Liver (tissue), 3 donors: Measurements from ENCODE around the gene STK39.

Experiments
- EGR1 ChIP-seq, 2 donors: IDR thresholded peaks; 2 replicates each; pipeline ENCODE4 v1.6.1; 2016 to 2018; ENCODE audit warnings: antibody characterized with exemption in 2 of 2, low read depth in 2 of 2
- GABPA ChIP-seq, 2 donors: IDR thresholded peaks in 1 of 2; conservative IDR thresholded peaks in 1 of 2; 2 replicates each; pipeline ENCODE4 v1.6.1; 2016; ENCODE audit warnings: antibody characterized with exemption in 2 of 2, mild to moderate bottlenecking in 1 of 2, moderate library complexity in 1 of 2
- JUND ChIP-seq, 2 donors: IDR thresholded peaks; 2 replicates each; pipeline ENCODE4 v1.6.1; 2016; ENCODE audit warnings: antibody characterized with exemption in 2 of 2
- NR2F2 ChIP-seq: IDR thresholded peaks from 2 replicates; pipeline ENCODE4 v1.6.1; 2016; ENCODE audit warnings: antibody characterized with exemption
- RXRA ChIP-seq, 2 donors: IDR thresholded peaks; 2 replicates each; pipeline ENCODE4 v1.6.1; 2017 to 2018; ENCODE audit warnings: antibody characterized with exemption in 2 of 2, mild to moderate bottlenecking in 1 of 2
- TAF1 ChIP-seq: conservative IDR thresholded peaks from 2 replicates; pipeline ENCODE4 v1.6.1; 2016; ENCODE audit warnings: antibody characterized with exemption, mild to moderate bottlenecking
- TF ChIP-seq, protein P1 (sequence below): fragments of 150-350 bp; IDR thresholded peaks from 2 replicates; pipeline ENCODE4 v1.5.1; 2017; ENCODE audit warnings: improper control_type of control experiment, low read depth, low read length; ENCODE audit not compliant: missing input control
- TF ChIP-seq, protein P2 (sequence below): IDR thresholded peaks from 2 replicates; pipeline ENCODE4 v1.6.1; 2016; ENCODE audit warnings: antibody characterized with exemption
- TF ChIP-seq, protein P3 (sequence below): IDR thresholded peaks from 2 replicates; pipeline ENCODE4 v1.6.1; 2016; ENCODE audit warnings: antibody characterized with exemption, mild to moderate bottlenecking
- TF ChIP-seq, protein P4 (sequence below): IDR thresholded peaks from 2 replicates; pipeline ENCODE4 v1.6.1; 2016; ENCODE audit warnings: antibody characterized with exemption
- donor health status: healthy.
- donor health status: healthy.

DNA sequence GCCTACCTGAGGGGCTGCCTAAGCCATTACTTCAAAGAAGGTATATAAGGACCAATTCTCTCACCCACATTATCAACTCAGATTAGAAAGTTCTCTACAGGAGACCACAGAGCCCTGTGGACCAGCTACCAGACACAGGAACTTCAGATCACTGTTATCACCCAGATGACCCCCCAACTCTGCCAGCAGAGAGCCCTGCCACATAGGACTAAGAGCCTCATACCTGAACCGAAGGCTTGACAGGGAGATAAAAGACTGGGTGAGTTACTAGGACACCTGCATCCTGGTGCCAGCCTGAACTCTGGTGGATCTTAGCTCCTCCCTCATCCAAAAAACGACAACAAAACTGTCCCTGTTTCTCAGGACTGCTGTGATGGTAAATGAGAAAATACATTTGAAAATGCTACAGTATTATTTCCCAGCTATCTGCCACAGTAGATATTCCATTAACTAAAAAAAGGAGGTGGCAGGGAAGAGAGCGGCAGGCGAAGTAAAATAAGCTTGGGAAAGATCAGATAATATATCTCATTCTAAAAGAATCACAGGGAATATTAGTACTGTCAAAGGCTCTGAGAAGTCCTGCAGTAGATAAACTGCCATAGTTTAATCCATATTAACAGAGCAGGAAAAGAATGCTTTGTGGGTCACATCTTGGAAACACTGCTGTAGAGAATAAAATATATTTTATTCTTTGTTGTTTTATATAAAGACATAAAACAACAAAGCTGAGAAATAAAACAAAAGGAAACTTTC is 79.7 kb downstream of the STK39 start:
- TF ChIP-seq, protein P1, sequence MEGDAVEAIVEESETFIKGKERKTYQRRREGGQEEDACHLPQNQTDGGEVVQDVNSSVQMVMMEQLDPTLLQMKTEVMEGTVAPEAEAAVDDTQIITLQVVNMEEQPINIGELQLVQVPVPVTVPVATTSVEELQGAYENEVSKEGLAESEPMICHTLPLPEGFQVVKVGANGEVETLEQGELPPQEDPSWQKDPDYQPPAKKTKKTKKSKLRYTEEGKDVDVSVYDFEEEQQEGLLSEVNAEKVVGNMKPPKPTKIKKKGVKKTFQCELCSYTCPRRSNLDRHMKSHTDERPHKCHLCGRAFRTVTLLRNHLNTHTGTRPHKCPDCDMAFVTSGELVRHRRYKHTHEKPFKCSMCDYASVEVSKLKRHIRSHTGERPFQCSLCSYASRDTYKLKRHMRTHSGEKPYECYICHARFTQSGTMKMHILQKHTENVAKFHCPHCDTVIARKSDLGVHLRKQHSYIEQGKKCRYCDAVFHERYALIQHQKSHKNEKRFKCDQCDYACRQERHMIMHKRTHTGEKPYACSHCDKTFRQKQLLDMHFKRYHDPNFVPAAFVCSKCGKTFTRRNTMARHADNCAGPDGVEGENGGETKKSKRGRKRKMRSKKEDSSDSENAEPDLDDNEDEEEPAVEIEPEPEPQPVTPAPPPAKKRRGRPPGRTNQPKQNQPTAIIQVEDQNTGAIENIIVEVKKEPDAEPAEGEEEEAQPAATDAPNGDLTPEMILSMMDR: no peak
- TF ChIP-seq, protein P2, sequence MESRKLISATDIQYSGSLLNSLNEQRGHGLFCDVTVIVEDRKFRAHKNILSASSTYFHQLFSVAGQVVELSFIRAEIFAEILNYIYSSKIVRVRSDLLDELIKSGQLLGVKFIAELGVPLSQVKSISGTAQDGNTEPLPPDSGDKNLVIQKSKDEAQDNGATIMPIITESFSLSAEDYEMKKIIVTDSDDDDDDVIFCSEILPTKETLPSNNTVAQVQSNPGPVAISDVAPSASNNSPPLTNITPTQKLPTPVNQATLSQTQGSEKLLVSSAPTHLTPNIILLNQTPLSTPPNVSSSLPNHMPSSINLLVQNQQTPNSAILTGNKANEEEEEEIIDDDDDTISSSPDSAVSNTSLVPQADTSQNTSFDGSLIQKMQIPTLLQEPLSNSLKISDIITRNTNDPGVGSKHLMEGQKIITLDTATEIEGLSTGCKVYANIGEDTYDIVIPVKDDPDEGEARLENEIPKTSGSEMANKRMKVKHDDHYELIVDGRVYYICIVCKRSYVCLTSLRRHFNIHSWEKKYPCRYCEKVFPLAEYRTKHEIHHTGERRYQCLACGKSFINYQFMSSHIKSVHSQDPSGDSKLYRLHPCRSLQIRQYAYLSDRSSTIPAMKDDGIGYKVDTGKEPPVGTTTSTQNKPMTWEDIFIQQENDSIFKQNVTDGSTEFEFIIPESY: no peak
- no peak for TF ChIP-seq TAF1
- TF ChIP-seq, protein P3, sequence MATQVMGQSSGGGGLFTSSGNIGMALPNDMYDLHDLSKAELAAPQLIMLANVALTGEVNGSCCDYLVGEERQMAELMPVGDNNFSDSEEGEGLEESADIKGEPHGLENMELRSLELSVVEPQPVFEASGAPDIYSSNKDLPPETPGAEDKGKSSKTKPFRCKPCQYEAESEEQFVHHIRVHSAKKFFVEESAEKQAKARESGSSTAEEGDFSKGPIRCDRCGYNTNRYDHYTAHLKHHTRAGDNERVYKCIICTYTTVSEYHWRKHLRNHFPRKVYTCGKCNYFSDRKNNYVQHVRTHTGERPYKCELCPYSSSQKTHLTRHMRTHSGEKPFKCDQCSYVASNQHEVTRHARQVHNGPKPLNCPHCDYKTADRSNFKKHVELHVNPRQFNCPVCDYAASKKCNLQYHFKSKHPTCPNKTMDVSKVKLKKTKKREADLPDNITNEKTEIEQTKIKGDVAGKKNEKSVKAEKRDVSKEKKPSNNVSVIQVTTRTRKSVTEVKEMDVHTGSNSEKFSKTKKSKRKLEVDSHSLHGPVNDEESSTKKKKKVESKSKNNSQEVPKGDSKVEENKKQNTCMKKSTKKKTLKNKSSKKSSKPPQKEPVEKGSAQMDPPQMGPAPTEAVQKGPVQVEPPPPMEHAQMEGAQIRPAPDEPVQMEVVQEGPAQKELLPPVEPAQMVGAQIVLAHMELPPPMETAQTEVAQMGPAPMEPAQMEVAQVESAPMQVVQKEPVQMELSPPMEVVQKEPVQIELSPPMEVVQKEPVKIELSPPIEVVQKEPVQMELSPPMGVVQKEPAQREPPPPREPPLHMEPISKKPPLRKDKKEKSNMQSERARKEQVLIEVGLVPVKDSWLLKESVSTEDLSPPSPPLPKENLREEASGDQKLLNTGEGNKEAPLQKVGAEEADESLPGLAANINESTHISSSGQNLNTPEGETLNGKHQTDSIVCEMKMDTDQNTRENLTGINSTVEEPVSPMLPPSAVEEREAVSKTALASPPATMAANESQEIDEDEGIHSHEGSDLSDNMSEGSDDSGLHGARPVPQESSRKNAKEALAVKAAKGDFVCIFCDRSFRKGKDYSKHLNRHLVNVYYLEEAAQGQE: no peak
- no peak for TF ChIP-seq EGR1 (IDR thresholded peaks at IDR 0.05; ENCODE audit: low read depth in 2 of 2)
- TF ChIP-seq NR2F2: no peak
- TF ChIP-seq, protein P4, sequence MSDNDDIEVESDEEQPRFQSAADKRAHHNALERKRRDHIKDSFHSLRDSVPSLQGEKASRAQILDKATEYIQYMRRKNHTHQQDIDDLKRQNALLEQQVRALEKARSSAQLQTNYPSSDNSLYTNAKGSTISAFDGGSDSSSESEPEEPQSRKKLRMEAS: no peak
- no peak for TF ChIP-seq RXRA (IDR thresholded peaks at IDR 0.05)
- TF ChIP-seq GABPA (IDR thresholded peaks at IDR 0.05 in 1 of 2, conservative IDR thresholded peaks at IDR 0.05 in 1 of 2): no peak
- no peak for TF ChIP-seq JUND (IDR thresholded peaks at IDR 0.05)
